AG04450 (cell line): Measurements from ENCODE around the gene MTG2. TPM values are rescaled to one million over a fixed set of nuclear protein-coding genes. Genes with fewer than 3 reads are reported as not detected.

Experiments used
- CTCF ChIA-PET: fragments of 300-600, 350-600 bp; formaldehyde crosslinking; extraction: SDS; loops from one replicate; lab custom pipeline; 2022; ENCODE audit warnings: antibody characterized with exemption, inconsistent platforms; lab: Charles Lee
- POLR2A ChIA-PET: fragments of 350-600 bp; formaldehyde crosslinking; extraction: SDS; loops from one replicate; lab custom pipeline; 2021; ENCODE audit warnings: antibody characterized with exemption, inconsistent platforms; lab: Yijun Ruan, JAX
- DNase-seq: peaks from one replicate; pipeline ENCODE4 v3.0.0-alpha.2; 2011; ENCODE audit warnings: low read depth, low spot score
- H3K27ac ChIP-seq: one replicate; pipeline ENCODE4 v1.5.1; 2012; ENCODE audit warnings: low read depth, low read length, control low read depth
- H3K27me3 ChIP-seq: one replicate; pipeline ENCODE4 v1.6.0; 2012; ENCODE audit warnings: low read length; ENCODE audit not compliant: control insufficient read depth, insufficient read depth
- H3K4me3 ChIP-seq: 2 replicates; pipeline ENCODE4 v1.5.1; 2011; ENCODE audit warnings: mild to moderate bottlenecking, low read depth, low read length, control low read depth
- H3K9me3 ChIP-seq: 2 replicates; pipeline ENCODE4 v1.5.1; 2012; ENCODE audit warnings: low read length; ENCODE audit not compliant: control insufficient read depth, insufficient read depth
- polyA plus RNA-seq: library from polyadenylated mRNA; depleted of rRNA; stranded (reverse); fragments of >200 nt; gene quantifications from 2 replicates; pipeline ENCODE4 v1.2.3, GENCODE V29; 2011
- TF ChIP-seq, protein P1 (sequence below): IDR thresholded peaks from 2 replicates; pipeline ENCODE4 v1.5.1; 2011; ENCODE audit warnings: low read depth, low read length, control low read depth, inconsistent platforms

MTG2 gene
- polyA plus RNA-seq, 1 experiment: 15.6 TPM

GRCh38 chr20:62174870-62175624 lies 7.8 kb upstream of the MTG2 start:
- Histone ChIP-seq H3K27ac (no peak overlapping the region), H3K27me3 (no peaks in the 10 kb centered on the region), H3K9me3 (no peaks in the 10 kb centered on the region), H3K4me3 (no peak overlapping the region)
- TF ChIP-seq, protein P1, sequence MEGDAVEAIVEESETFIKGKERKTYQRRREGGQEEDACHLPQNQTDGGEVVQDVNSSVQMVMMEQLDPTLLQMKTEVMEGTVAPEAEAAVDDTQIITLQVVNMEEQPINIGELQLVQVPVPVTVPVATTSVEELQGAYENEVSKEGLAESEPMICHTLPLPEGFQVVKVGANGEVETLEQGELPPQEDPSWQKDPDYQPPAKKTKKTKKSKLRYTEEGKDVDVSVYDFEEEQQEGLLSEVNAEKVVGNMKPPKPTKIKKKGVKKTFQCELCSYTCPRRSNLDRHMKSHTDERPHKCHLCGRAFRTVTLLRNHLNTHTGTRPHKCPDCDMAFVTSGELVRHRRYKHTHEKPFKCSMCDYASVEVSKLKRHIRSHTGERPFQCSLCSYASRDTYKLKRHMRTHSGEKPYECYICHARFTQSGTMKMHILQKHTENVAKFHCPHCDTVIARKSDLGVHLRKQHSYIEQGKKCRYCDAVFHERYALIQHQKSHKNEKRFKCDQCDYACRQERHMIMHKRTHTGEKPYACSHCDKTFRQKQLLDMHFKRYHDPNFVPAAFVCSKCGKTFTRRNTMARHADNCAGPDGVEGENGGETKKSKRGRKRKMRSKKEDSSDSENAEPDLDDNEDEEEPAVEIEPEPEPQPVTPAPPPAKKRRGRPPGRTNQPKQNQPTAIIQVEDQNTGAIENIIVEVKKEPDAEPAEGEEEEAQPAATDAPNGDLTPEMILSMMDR: no peak
- ChIA-PET CTCF (no interaction called here), POLR2A (no interaction called here)
- no peak for DNase-seq

GRCh38 chr20:62175711-62176110 lies 7.1 kb upstream of the MTG2 start:
- H3K9me3 ChIP-seq: no peaks in the 10 kb centered on the region
- no peak overlapping the region for H3K4me3 ChIP-seq
- TF ChIP-seq, protein P1: no peak
- no peaks in the 10 kb centered on the region for H3K27me3 ChIP-seq
- DNase-seq: no peak
- H3K27ac ChIP-seq: no peak overlapping the region
- POLR2A ChIA-PET: no interaction called here
- CTCF ChIA-PET: no interaction called here

- H3K27ac ChIP-seq: no peak overlapping the region
- TF ChIP-seq, protein P1: no peak
- CTCF ChIA-PET: no interaction called here
Measured at GRCh38 chr20:62176866-62177265, 6.0 kb upstream of the MTG2 start.

DNA sequence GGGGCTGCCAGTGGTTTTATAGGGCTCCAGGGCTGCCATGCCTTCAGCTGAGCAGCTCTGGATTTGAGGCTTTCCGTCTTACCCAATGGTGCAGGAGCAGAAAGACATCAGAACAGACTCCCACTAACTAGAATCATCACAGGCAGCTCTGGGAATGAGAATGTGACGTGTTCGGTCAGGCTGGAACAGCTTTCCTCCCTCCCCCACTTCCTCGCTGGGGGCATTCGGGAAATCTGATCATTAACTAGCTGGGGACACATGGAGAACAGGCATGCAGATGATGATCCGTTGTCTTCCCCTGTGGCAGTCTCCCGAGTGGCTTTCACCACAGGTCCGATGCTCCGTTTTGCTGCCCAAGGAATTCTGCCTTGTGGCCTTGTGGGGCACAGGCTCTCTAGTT lies 5.5 kb upstream of the MTG2 start:
- TF ChIP-seq, protein P1: no peak
- H3K27ac ChIP-seq: no peak overlapping the region
- H3K27me3 ChIP-seq: no peaks in the 10 kb centered on the region
- CTCF ChIA-PET: no interaction called here
- no peak for DNase-seq
- POLR2A ChIA-PET: no interaction called here
- no peaks in the 10 kb centered on the region for H3K9me3 ChIP-seq
- no peak overlapping the region for H3K4me3 ChIP-seq

More at GRCh38 chr20:62176866-62177265, 6.0 kb upstream of the MTG2 start:
- DNase-seq: no peak
- H3K9me3 ChIP-seq: no peaks in the 10 kb centered on the region
- no peaks in the 10 kb centered on the region for H3K27me3 ChIP-seq
- H3K4me3 ChIP-seq: no peak overlapping the region
- POLR2A ChIA-PET: no interaction called here

- ChIA-PET POLR2A (no interaction called here), CTCF (no interaction called here)
- no peaks in the 10 kb centered on the region; the same call in 1 of the 2 replicates for H3K9me3 ChIP-seq
- TF ChIP-seq, protein P1: no peak
- no peaks in the 10 kb centered on the region for H3K27me3 ChIP-seq
- no peak for DNase-seq
- no peak overlapping the region for H3K27ac ChIP-seq
- H3K4me3 ChIP-seq: no peak overlapping the region
Measured at GRCh38 chr20:62178316-62179161, 4.3 kb upstream of the MTG2 start.
